H54 (cell line): ENCODE measurements around the gene TTBK2.

Experiments used
- DNase-seq: peaks from one replicate; pipeline ENCODE4 v3.0.0; 2011; ENCODE audit warnings: low spot score, mixed read lengths; ENCODE audit not compliant: insufficient read length
- FAIRE-seq: peaks from 3 replicates; lab custom pipeline; 2011; peaks lifted over from hg19 to GRCh38; lab: Jason Lieb, UNC
- POLR2A ChIP-seq: IDR thresholded peaks from 2 replicates; pipeline ENCODE4 v1.6.1; 2011; ENCODE audit warnings: low read depth, mild to moderate bottlenecking, low read length

Gene TTBK2

GRCh38 chr15:42736793-42737528 is 183.6 kb downstream of the TTBK2 start, which contains the start of gene CDAN1:
Gene CDAN1, minus strand, starts transcription at chr15:42737128. Its CDS starts 26 bp downstream, at chr15:42737102.
- DNase-seq = peak; percentile 99
- TF ChIP-seq POLR2A = peak; percentile 77
- FAIRE-seq = peak; percentile 61

DNA sequence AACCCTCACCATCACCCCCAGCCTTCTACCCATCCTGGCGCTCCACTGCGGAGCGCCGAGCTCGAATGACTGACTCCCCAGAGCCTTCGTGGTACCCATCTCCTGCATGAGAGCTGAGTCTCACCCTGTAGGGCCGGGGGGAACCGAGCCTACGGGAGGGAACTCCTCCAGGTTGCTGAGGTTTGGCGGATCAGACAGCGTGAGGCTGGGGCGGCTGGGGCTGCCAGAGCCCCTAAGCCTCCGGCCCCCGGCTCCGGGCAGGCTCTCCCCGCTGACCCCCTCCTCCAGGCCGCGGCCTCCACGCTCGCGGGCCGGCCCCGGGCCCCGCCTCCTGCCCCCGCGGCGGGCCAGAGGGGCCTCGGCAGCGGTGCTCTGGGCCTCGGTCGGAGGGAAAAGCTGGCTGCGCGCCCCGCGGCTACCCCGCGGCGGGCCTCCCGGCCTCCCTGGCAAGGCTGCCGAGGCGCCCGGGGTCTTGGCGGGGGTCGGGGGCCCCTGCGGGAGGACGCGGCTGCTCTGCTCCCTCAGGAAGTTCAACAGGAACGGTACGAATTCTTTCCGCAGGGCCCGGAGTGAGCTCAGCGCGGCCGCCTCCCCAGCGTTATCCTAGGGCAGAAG is 184.3 kb downstream of the TTBK2 start:
- DNase-seq = peak; percentile 38
- no peak for FAIRE-seq
- no peak for TF ChIP-seq POLR2A

DNA sequence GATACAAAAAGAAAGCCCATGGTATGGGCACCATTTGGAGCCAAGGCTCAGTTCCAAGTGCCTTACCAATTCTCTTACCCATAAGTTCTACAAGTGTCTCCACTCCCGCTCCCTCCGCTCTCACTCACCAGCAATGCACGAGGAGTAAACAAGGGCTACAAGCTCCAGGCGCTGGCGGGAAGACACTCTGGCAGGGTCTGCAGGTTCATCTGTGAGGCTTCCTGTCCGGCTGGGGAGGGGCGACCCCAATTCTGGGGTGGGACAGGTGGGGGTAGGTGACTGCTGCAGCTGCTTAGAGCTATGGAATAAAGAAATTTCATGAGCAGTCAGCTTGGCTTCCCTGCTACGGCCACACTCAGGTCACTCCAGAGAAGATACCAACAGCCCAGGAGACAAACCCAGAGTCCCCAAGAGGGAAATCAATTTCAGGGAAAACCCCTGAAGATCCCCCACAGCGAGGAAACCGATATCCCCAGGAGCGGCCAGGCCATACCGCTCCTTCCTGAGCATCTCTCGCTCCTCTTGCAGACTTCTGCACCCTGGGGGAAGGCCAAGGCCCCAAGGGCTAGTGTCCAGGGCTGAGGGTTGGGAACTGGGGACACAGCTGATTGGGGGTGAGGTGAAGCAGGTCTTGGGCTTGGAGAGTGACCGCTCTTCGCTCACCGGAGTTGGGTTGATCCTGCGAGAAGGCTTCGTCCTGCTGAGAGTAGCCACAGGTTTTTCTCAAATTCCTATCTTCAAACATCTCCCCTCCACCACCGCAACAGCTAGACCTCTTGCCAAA is 185.0 kb downstream of the TTBK2 start:
- no peak for DNase-seq
- TF ChIP-seq POLR2A = no peak
- no peak for FAIRE-seq

DNA sequence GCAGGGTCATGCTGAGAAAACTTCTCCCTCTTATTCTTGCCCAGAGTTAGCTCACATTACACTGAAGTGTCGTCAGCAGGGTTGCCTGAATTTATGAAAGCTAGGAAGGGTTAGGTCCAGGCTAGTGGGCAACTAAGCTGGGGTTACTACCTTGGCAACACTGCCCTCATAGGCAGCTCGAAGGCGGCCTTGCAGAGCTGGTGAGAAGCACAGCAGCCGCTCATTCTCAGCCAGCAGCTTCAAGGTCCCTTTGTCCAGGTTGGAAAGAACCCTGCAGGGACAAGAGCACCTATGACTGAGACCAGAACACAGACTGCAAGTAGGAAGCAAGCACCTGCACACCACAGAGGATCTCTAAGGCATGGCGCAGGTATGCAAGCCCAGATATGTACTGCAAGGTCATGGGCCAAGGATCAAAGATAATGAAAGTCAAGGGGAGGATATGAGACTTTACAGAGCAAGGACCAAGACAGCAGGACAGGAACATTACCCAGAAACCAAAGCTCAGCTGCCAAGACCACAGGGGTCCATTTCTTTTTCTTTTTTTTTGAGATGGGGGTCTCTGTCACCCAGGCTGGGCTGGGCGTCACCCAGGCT is 186.4 kb downstream of the TTBK2 start:
- no peak for DNase-seq
- no peak for TF ChIP-seq POLR2A
- no peak for FAIRE-seq

DNA sequence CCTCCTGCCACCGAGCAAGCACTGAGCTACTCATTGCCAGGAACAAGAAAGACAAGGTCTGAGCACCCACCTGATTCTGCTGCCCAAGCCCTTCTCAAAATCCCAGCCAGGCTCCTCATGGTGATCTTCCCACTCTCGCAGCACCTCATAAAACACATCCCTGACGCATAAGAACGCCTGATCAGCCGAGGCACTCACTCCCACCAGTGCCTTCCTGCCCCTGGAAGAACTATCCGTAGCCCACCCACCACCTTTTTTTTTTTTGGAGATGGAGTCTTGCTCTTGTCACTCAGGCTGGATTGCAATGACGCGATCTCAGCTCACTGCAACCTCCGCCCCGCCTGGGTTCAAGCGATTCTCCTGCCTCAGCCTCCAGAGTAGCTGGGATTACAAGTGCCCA is 187.6 kb downstream of the TTBK2 start:
- FAIRE-seq (no peak), DNase-seq (no peak)
- no peak for TF ChIP-seq POLR2A

GRCh38 chr15:42732095-42732827 is 188.3 kb downstream of the TTBK2 start:
- FAIRE-seq (no peak), DNase-seq (no peak)
- TF ChIP-seq POLR2A = no peak

- FAIRE-seq (no peak), DNase-seq (no peak)
- TF ChIP-seq POLR2A = no peak
These were observed 189.1 kb downstream of the TTBK2 start for GRCh38 chr15:42731461-42731860.

DNA sequence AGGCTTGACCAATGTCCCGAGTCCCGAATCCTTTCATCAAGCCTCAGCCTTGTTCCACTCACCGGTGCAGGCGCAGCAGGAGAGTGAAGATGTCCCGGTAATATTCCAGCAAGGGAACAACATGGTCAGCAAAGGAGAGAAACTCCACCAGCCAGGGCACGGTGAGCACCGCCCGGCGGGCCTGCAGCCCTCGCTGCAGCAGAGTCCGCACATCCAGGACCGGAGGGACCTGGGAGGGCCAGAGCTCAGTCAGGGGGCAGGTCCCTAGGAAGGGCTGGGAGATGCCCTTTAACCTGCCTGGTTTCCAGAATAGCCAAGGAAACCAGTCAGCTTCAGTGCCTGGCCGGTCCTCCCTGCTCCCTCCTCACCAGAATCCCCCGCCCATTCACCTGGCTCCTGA is 190.0 kb downstream of the TTBK2 start:
- TF ChIP-seq POLR2A = no peak
- no peak for DNase-seq
- no peak for FAIRE-seq

DNA sequence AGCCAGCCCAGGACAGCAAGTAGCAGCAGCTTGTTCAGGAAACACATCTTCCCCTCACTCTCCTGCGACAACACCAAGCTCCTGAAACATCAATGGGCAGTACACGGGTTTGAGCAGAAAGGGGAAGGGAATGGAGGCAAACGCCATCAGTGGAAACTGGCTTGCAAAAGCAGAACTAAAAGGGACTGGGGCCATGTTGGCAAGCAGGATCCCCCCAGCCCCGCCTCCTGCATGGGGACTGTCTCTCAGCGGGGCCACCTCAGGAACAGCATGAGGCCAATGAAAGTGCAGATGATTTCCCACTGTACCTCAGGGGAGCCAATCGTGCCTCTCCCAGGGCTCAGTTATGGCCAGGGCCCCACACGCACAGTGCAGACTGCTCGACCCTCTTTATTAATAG is 190.4 kb downstream of the TTBK2 start:
- FAIRE-seq (no peak), DNase-seq (no peak)
- no peak for TF ChIP-seq POLR2A

DNA sequence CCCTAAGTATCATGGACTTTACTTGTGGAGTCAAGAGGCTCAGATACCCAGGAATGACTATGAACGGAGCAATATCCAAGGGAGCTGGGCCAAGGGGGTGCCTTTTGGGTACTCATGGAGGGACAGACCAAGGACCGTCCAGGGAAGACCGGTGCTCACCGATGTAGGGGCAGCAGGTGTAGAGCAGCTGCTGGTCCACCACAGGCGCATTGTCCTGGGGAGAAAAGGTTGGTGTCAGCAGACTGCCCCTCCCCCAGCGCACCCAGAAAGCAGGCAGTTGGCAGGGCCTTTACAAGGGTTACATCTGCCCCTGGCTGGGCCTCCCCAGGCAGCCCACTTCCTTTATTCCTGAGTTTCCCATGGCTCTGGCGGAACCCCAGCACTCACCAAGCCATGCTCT is 191.2 kb downstream of the TTBK2 start:
- DNase-seq (no peak), FAIRE-seq (no peak)
- no peak for TF ChIP-seq POLR2A

- FAIRE-seq (no peak), DNase-seq (no peak)
- TF ChIP-seq POLR2A = no peak
These were observed 191.6 kb downstream of the TTBK2 start for GRCh38 chr15:42728972-42729371.

DNA sequence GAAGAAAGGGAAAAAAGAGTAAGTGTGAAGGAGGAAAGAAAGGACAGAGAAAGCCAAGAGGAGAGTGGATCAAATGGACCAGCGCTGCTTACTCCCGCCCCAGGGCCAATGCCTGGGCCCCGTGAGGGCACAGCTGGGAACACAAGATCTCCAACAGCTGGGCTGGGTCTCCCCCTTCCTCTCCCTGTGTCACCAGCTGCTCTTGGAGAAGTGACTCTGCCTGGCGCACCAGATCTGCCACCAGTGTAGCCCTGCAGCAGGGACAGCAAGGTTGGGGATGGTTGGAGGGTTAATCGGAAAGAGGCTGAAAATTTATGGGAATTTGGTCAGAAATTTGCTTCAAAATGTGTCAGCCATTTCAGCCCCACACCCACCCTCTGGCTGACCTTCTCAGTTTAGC is 192.0 kb downstream of the TTBK2 start:
- no peak for TF ChIP-seq POLR2A
- FAIRE-seq (no peak), DNase-seq (no peak)

GRCh38 chr15:42727750-42728381 is 192.7 kb downstream of the TTBK2 start:
- no peak for TF ChIP-seq POLR2A
- FAIRE-seq = no peak
- DNase-seq = no peak
